A549 (cell line): ENCODE data around the gene KLHL3. TPM values are rescaled to one million over a fixed set of nuclear protein-coding genes. Genes with fewer than 3 reads are reported as not detected.

Source experiments
- ATAC-seq, 2 experiments: fragments of 200-7000 bp in 1 of 2; fragments of >200 bp in 1 of 2; cut with Nextera tagmentation in 1 of 2; cut with Tn5 transposase in 1 of 2; 3 replicates each; pipeline versions ENCODE4 v1.8.0 to v1.9.1; 2018 to 2020; ENCODE audit warnings: mild to moderate bottlenecking in 1 of 2, moderate library complexity in 1 of 2
- CTCF ChIA-PET: fragments of 300-600 bp; sonication (Branson Sonifier 250); formaldehyde crosslinking; extraction: SDS; loops from one replicate; lab custom pipeline; 2021; ENCODE audit warnings: antibody characterized with exemption, inconsistent platforms; lab: Yijun Ruan, JAX
- POLR2A ChIA-PET: fragments of 350-600 bp; formaldehyde crosslinking; extraction: SDS; loops from one replicate; lab custom pipeline; 2021; ENCODE audit warnings: antibody characterized with exemption, inconsistent platforms; lab: Yijun Ruan, JAX
- DNase-seq, 2 experiments: peaks; one replicate each; pipeline versions ENCODE4 v3.0.0 to v3.0.0-alpha.2; 2011 to 2016; ENCODE audit warnings: low read depth in 1 of 2, low spot score in 1 of 2
- FAIRE-seq: peaks from 2 replicates; lab custom pipeline; 2011; peaks lifted over from hg19 to GRCh38; lab: Jason Lieb, UNC
- H3K27ac ChIP-seq, 2 experiments: fragments of >200 bp; sonication (Bioruptor Twin); formaldehyde crosslinking; 3 replicates each; pipeline ENCODE4 v1.5.1; 2016 to 2017
- H3K4me1 ChIP-seq: fragments of >200 bp; sonication (Bioruptor Twin); formaldehyde crosslinking; 3 replicates; pipeline ENCODE4 v1.6.1; 2016
- H3K4me2 ChIP-seq: fragments of >200 bp; sonication (Bioruptor Twin); formaldehyde crosslinking; 3 replicates; pipeline ENCODE4 v1.6.1; 2016
- H3K4me3 ChIP-seq: fragments of >200 bp; sonication (Bioruptor Twin); formaldehyde crosslinking; 3 replicates; pipeline ENCODE4 v1.5.1; 2016
- H3K9me3 ChIP-seq: fragments of >200 bp; sonication (Bioruptor Twin); formaldehyde crosslinking; 3 replicates; pipeline ENCODE4 v1.6.1; 2016
- CHD2 ChIP-seq: fragments of 150-350 bp; IDR thresholded peaks from 2 replicates; pipeline ENCODE4 v1.6.1; 2014; ENCODE audit warnings: low read length; ENCODE audit not compliant: partially characterized antibody
- CHD4 ChIP-seq: fragments of 200-600 bp; sonication (generic); IDR thresholded peaks from 2 replicates; pipeline ENCODE4 v1.6.1; 2016; ENCODE audit warnings: antibody characterized with exemption, mild to moderate bottlenecking, borderline replicate concordance
- ESRRA ChIP-seq: fragments of 150-350 bp; IDR thresholded peaks from 2 replicates; pipeline ENCODE4 v1.6.1; 2014; ENCODE audit warnings: mild to moderate bottlenecking, low read length, borderline replicate concordance
- FOSB ChIP-seq: fragments of 250-450 bp; sonication (Bioruptor Pico); IDR thresholded peaks from 2 replicates; pipeline ENCODE4 v1.5.0; 2020; ENCODE audit warnings: mild to moderate bottlenecking, moderate library complexity
- FOSL2 ChIP-seq, 2 experiments: fragments of 450-650 bp in 1 of 2; fragments of >200 bp in 1 of 2; sonication (Bioruptor Twin) in 1 of 2; formaldehyde crosslinking; IDR thresholded peaks; 2 replicates each; pipeline versions ENCODE4 v1.5.0 to v1.6.1; 2016 to 2020; ENCODE audit warnings: mild to moderate bottlenecking in 1 of 2, moderate library complexity in 1 of 2
- JUNB ChIP-seq: fragments of >200 bp; sonication (Bioruptor Twin); formaldehyde crosslinking; IDR thresholded peaks from 2 replicates; pipeline ENCODE4 v1.6.1; 2016
- MAZ ChIP-seq: fragments of 150-350 bp; IDR thresholded peaks from 2 replicates; pipeline ENCODE4 v1.6.1; 2014; ENCODE audit warnings: antibody characterized with exemption, low read depth, low read length, borderline replicate concordance
- NFE2L2 ChIP-seq: fragments of 150-350 bp; conservative IDR thresholded peaks from 2 replicates; pipeline ENCODE4 v1.6.1; 2014; ENCODE audit warnings: low read length
- NPAS2 ChIP-seq: fragments of 250-450 bp; sonication (Bioruptor Pico); IDR thresholded peaks from 2 replicates; pipeline ENCODE4 v1.8.0; 2022; ENCODE audit warnings: mild to moderate bottlenecking, moderate library complexity, borderline replicate concordance
- NR3C1 ChIP-seq: fragments of >200 bp; sonication (Bioruptor Twin); formaldehyde crosslinking; IDR thresholded peaks from 3 replicates; pipeline ENCODE4 v1.6.1; 2017
- PBX3 ChIP-seq: IDR thresholded peaks from 2 replicates; pipeline ENCODE4 v1.6.1; 2012
- RAD21 ChIP-seq, 2 experiments: fragments of >200 bp in 1 of 2; sonication (Bioruptor Twin) in 1 of 2; formaldehyde crosslinking in 1 of 2; IDR thresholded peaks in 1 of 2; conservative IDR thresholded peaks in 1 of 2; 2 replicates in 1 of 2; 3 replicates in 1 of 2; pipeline ENCODE4 v1.6.1; 2012 to 2018; ENCODE audit warnings: inconsistent platforms in 1 of 2
- RCOR1 ChIP-seq: fragments of 150-350 bp; IDR thresholded peaks from 2 replicates; pipeline ENCODE4 v1.6.1; 2014; ENCODE audit warnings: antibody characterized with exemption, low read length, low read depth
- SREBF2 ChIP-seq: fragments of 450-650 bp; IDR thresholded peaks from 2 replicates; pipeline ENCODE4 v1.6.1; 2014; ENCODE audit warnings: mild to moderate bottlenecking, moderate library complexity
- USF2 ChIP-seq: fragments of 450-650 bp; IDR thresholded peaks from 2 replicates; pipeline ENCODE4 v1.6.1; 2014; ENCODE audit warnings: antibody characterized with exemption
- ZNF302 ChIP-seq: fragments of 250-450 bp; sonication (Bioruptor Pico); IDR thresholded peaks from 2 replicates; pipeline ENCODE4 v1.9.0; 2021; ENCODE audit warnings: inconsistent platforms, mild to moderate bottlenecking, moderate library complexity
- WGBS: methylation state at CpG from one replicate; pipeline ENCODE4 v1.1.6; 2017; ENCODE audit errors: missing lambda C conversion rate; 5-methylcytosine and 5-hydroxymethylcytosine counted together
- polyA plus RNA-seq, 4 experiments: library from polyadenylated mRNA; depleted of rRNA in 3 of 4; stranded (reverse); fragments of >200 nt; fragmentation: RNase III in 1 of 4; extraction: RNeasy Plus Mini Kit Qiagen cat#74134 plus additional on column Dnase treatment in 1 of 4; gene quantifications; 2 replicates in 3 of 4; 3 replicates in 1 of 4; pipeline ENCODE4 v1.2.3, GENCODE V29; 2011 to 2017
- TF ChIP-seq, protein P1 (sequence below): fragments of >200 bp; sonication (Bioruptor Twin); formaldehyde crosslinking; IDR thresholded peaks from 3 replicates; pipeline ENCODE4 v1.6.1; 2016
- TF ChIP-seq, protein P2 (sequence below): fragments of 200-600 bp; sonication (generic); IDR thresholded peaks from 2 replicates; pipeline ENCODE4 v1.6.1; 2016; ENCODE audit warnings: antibody characterized with exemption, mild to moderate bottlenecking, moderate library complexity

The KLHL3 gene
- polyA plus RNA-seq, 2 of the 4 experiments (the other 2 are of a cell fraction): 0.35 to 1.1 TPM

GRCh38 chr5:137731176-137731575 lies 4.7 kb downstream of the KLHL3 start:
- DNase-seq: no peak
- no peak for ATAC-seq
- 39% methylated on average over 3 of the region's 3 CpGs for WGBS
- no peaks in the 10 kb centered on the region for H3K9me3 ChIP-seq
- no peak for FAIRE-seq
- CTCF ChIA-PET: interaction anchor here (1.0 to 3.9 kb wide), 3 partner anchors 11 to 101 kb away, joined by 3 to 36 read pairs (median 3); no protein-coding TSS in a partner anchor
- TF ChIP-seq CHD2: no peak
- TF ChIP-seq USF2: no peak
- no peak for TF ChIP-seq NFE2L2
- TF ChIP-seq FOSL2 (IDR thresholded peaks at IDR 0.05): no peak
- no peak for TF ChIP-seq FOSL2 (CRISPR knock-in tag; IDR thresholded peaks at IDR 0.05)
- no peak for TF ChIP-seq SREBF2
- TF ChIP-seq ESRRA: no peak
- no peak for TF ChIP-seq RAD21 (conservative IDR thresholded peaks at IDR 0.05 in 1 of 2, IDR thresholded peaks at IDR 0.05 in 1 of 2)
- TF ChIP-seq ZNF302 (CRISPR knock-in tag): no peak
- TF ChIP-seq, protein P1, sequence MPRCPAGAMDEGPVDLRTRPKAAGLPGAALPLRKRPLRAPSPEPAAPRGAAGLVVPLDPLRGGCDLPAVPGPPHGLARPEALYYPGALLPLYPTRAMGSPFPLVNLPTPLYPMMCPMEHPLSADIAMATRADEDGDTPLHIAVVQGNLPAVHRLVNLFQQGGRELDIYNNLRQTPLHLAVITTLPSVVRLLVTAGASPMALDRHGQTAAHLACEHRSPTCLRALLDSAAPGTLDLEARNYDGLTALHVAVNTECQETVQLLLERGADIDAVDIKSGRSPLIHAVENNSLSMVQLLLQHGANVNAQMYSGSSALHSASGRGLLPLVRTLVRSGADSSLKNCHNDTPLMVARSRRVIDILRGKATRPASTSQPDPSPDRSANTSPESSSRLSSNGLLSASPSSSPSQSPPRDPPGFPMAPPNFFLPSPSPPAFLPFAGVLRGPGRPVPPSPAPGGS: no peak
- TF ChIP-seq FOSB (CRISPR knock-in tag): no peak
- TF ChIP-seq, protein P2, sequence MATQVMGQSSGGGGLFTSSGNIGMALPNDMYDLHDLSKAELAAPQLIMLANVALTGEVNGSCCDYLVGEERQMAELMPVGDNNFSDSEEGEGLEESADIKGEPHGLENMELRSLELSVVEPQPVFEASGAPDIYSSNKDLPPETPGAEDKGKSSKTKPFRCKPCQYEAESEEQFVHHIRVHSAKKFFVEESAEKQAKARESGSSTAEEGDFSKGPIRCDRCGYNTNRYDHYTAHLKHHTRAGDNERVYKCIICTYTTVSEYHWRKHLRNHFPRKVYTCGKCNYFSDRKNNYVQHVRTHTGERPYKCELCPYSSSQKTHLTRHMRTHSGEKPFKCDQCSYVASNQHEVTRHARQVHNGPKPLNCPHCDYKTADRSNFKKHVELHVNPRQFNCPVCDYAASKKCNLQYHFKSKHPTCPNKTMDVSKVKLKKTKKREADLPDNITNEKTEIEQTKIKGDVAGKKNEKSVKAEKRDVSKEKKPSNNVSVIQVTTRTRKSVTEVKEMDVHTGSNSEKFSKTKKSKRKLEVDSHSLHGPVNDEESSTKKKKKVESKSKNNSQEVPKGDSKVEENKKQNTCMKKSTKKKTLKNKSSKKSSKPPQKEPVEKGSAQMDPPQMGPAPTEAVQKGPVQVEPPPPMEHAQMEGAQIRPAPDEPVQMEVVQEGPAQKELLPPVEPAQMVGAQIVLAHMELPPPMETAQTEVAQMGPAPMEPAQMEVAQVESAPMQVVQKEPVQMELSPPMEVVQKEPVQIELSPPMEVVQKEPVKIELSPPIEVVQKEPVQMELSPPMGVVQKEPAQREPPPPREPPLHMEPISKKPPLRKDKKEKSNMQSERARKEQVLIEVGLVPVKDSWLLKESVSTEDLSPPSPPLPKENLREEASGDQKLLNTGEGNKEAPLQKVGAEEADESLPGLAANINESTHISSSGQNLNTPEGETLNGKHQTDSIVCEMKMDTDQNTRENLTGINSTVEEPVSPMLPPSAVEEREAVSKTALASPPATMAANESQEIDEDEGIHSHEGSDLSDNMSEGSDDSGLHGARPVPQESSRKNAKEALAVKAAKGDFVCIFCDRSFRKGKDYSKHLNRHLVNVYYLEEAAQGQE: no peak
- TF ChIP-seq MAZ: no peak
- no peak overlapping the region for H3K4me3 ChIP-seq
- no peak overlapping the region for H3K27ac ChIP-seq
- no peaks in the 10 kb centered on the region for H3K4me1 ChIP-seq
- POLR2A ChIA-PET: no interaction called here
- H3K4me2 ChIP-seq: no peak overlapping the region

DNA sequence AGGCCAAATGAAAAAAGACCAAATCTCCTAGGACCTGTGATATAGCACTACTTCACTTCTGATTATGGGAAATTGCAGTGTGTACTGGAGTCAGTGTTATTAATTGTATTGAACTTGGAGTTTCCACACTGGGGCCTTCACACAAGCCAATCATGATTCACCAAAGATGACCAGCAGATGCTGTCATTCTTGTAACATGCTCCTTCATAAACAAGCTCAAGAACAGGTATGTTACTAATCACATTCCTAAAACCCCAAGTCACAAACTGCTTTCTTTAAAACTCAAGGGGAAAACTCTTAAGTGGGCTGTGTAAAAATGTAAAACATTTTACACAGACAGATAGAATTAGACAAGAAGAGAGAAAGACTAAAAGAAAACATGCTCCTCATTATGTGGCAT lies 5.6 kb downstream of the KLHL3 start:
- Histone ChIP-seq H3K4me3 (no peak overlapping the region), H3K9me3 (no peaks in the 10 kb centered on the region), H3K27ac (no peak overlapping the region), H3K4me2 (no peak overlapping the region), H3K4me1 (no peaks in the 10 kb centered on the region)
- ChIA-PET CTCF (interaction anchor here (1.4 to 3.9 kb wide), 2 partner anchors 12 to 100 kb away, joined by 3 to 36 read pairs; no protein-coding TSS in a partner anchor), POLR2A (no interaction called here)
- ATAC-seq: no peak
- FAIRE-seq: no peak
- DNase-seq: no peak
- TF ChIP-seq PBX3 (no peak), NR3C1 (no peak), NPAS2 (CRISPR knock-in tag) (no peak), JUNB (no peak), CHD4 (no peak), RCOR1 (no peak)
- TF ChIP-seq, protein P2: no peak
